Smooth muscle cell (in vitro differentiated cells): ENCODE measurements around the gene STING1. TPM values are rescaled to one million over a fixed set of nuclear protein-coding genes. Genes with fewer than 3 reads are reported as not detected.
"Not testable (repeated sequence)": the region's sequence is repeated elsewhere in the genome, so short reads cannot be mapped to it uniquely, and the experiment has no call there.

Source experiments
- DNase-seq: peaks from one replicate; lab custom pipeline; 2025; ENCODE audit not compliant: unreplicated experiment; lab: John Stamatoyannopoulos, UW
- H2AFZ ChIP-seq: fragments of 200-600 bp; sonication (generic); 2 replicates; pipeline ENCODE4 v1.6.0; 2016; ENCODE audit warnings: antibody characterized with exemption, low read depth, mild to moderate bottlenecking
- H3F3A ChIP-seq: fragments of 200-600 bp; sonication (generic); 2 replicates; pipeline ENCODE4 v1.6.0; 2017; ENCODE audit warnings: antibody characterized with exemption, low read depth
- H3K27ac ChIP-seq: fragments of 200-600 bp; sonication (generic); 2 replicates; pipeline ENCODE4 v1.5.1; 2016; ENCODE audit warnings: low read depth, mild to moderate bottlenecking
- H3K27me3 ChIP-seq: fragments of 200-600 bp; sonication (generic); 2 replicates; pipeline ENCODE4 v1.6.1; 2016; ENCODE audit warnings: low read depth, mild to moderate bottlenecking
- H3K36me3 ChIP-seq: fragments of 200-600 bp; sonication (generic); 2 replicates; pipeline ENCODE4 v1.5.1; 2016; ENCODE audit warnings: low read depth
- H3K4me1 ChIP-seq: fragments of 200-600 bp; sonication (generic); 2 replicates; pipeline ENCODE4 v1.5.1; 2016; ENCODE audit warnings: low read depth
- H3K4me2 ChIP-seq: fragments of 200-600 bp; sonication (generic); 2 replicates; pipeline ENCODE4 v1.6.0; 2016; ENCODE audit warnings: mild to moderate bottlenecking
- H3K4me3 ChIP-seq: fragments of 200-600 bp; sonication (generic); 2 replicates; pipeline ENCODE4 v1.5.1; 2016; ENCODE audit warnings: mild to moderate bottlenecking
- H3K79me2 ChIP-seq: fragments of 200-600 bp; sonication (generic); 2 replicates; pipeline ENCODE4 v1.6.0; 2016; ENCODE audit warnings: low read depth, mild to moderate bottlenecking
- H3K9ac ChIP-seq: fragments of 200-600 bp; sonication (generic); 2 replicates; pipeline ENCODE4 v1.6.0; 2016; ENCODE audit warnings: low read depth
- H3K9me3 ChIP-seq: fragments of 200-600 bp; sonication (generic); replicated peaks from 2 replicates; pipeline ENCODE4 v1.5.1; 2016; ENCODE audit warnings: low read depth
- H4K20me1 ChIP-seq: fragments of 200-600 bp; sonication (generic); 2 replicates; pipeline ENCODE4 v1.6.0; 2016; ENCODE audit warnings: low read depth
- CTCF ChIP-seq: fragments of 200-600 bp; sonication (generic); IDR thresholded peaks from 2 replicates; pipeline ENCODE4 v1.5.1; 2017; ENCODE audit warnings: borderline replicate concordance, mild to moderate bottlenecking, antibody characterized with exemption; ENCODE audit not compliant: insufficient read depth, poor library complexity, severe bottlenecking
- WGBS: methylation state at CpG from one replicate; pipeline ENCODE4 v1.1.7; 2016; ENCODE audit warnings: low lambda C conversion rate; 5-methylcytosine and 5-hydroxymethylcytosine counted together
- polyA plus RNA-seq: library from polyadenylated mRNA; unstranded; fragments of >200 nt; fragmentation: Nextera tagmentation; extraction: Ambion mirVana; gene quantifications from 2 replicates; pipeline ENCODE4 v1.2.1, GENCODE V29; 2016
- total RNA-seq: library from RNA; depleted of rRNA; stranded (reverse); fragments of >200 nt; gene quantifications from 2 replicates; pipeline ENCODE4 v1.2.3, GENCODE V29; 2014

STING1 gene
- total and polyA plus RNA-seq, 2 experiments from 2014 or later: 5.8 to 9.6 TPM

- H3K27ac ChIP-seq, H3K36me3 ChIP-seq, H3K9me3 ChIP-seq, H3F3A ChIP-seq, H2AFZ ChIP-seq, DNase-seq, H4K20me1 ChIP-seq, H3K4me3 ChIP-seq, H3K4me2 ChIP-seq, H3K79me2 ChIP-seq, H3K9ac ChIP-seq, H3K27me3 ChIP-seq: not testable (repeated sequence)
- WGBS: 56% methylated on average over 22 of the region's 22 CpGs
- H3K4me1 ChIP-seq: peaks cover 14% of the 10 kb centered on the region
Measured at GRCh38 chr5:139526309-139527089, 43.9 kb upstream of the STING1 start.

GRCh38 chr5:139525586-139526308 is 43.2 kb upstream of the STING1 start:
- H3K4me2 ChIP-seq, H3K79me2 ChIP-seq, H3K9ac ChIP-seq, H3K4me3 ChIP-seq, H3K9me3 ChIP-seq, H3K27ac ChIP-seq, H3K27me3 ChIP-seq, DNase-seq, H3F3A ChIP-seq, H4K20me1 ChIP-seq, H2AFZ ChIP-seq, H3K36me3 ChIP-seq: not testable (repeated sequence)
- WGBS: 87% methylated on average over 12 of the region's 12 CpGs
- H3K4me1 ChIP-seq: peaks cover 14% of the 10 kb centered on the region

GRCh38 chr5:139524940-139525585 is 42.5 kb upstream of the STING1 start:
- no peak for DNase-seq
- H3K27ac ChIP-seq: no peak overlapping the region
- peaks cover 14% of the 10 kb centered on the region for H3K4me1 ChIP-seq
- H3K4me3 ChIP-seq: no peak overlapping the region
- H4K20me1 ChIP-seq: no peaks in the 10 kb centered on the region
- H3K9ac ChIP-seq: no peak overlapping the region
- 66% methylated on average over 2 of the region's 2 CpGs for WGBS
- no peaks in the 10 kb centered on the region for H3K27me3 ChIP-seq
- H3K36me3 ChIP-seq: no peaks in the 10 kb centered on the region
- H2AFZ ChIP-seq: no peak overlapping the region
- no peak for TF ChIP-seq CTCF
- no peak overlapping the region for H3K4me2 ChIP-seq
- H3K9me3 ChIP-seq: no peaks in the 10 kb centered on the region
- H3K79me2 ChIP-seq: no peaks in the 10 kb centered on the region
- H3F3A ChIP-seq: no peaks in the 10 kb centered on the region

- Histone ChIP-seq H3K27ac (no peak overlapping the region), H4K20me1 (no peaks in the 10 kb centered on the region), H3K4me1 (peaks cover 14% of the 10 kb centered on the region), H3K4me3 (no peak overlapping the region), H3K9me3 (no peaks in the 10 kb centered on the region), H3K4me2 (no peak overlapping the region), H3K36me3 (no peaks in the 10 kb centered on the region), H2AFZ (no peak overlapping the region), H3F3A (no peaks in the 10 kb centered on the region), H3K79me2 (no peaks in the 10 kb centered on the region), H3K27me3 (no peaks in the 10 kb centered on the region), H3K9ac (no peak overlapping the region)
- no peak for DNase-seq
- 65% methylated on average over 4 of the region's 4 CpGs for WGBS
- no peak for TF ChIP-seq CTCF
Measured at GRCh38 chr5:139524446-139524845, 41.9 kb upstream of the STING1 start.
